Ureter (tissue), 1 donor: ENCODE measurements around the gene SGCE. TPM values are rescaled to one million over a fixed set of nuclear protein-coding genes. Genes with fewer than 3 reads are reported as not detected.

ENCODE experiments used
- DNase-seq: peaks from one replicate; pipeline ENCODE4 v3.0.0-alpha.2; 2020; ENCODE audit warnings: low spot score
- total RNA-seq: library from RNA; stranded (reverse); gene quantifications from one replicate; pipeline ENCODE4 v1.2.4, GENCODE V29; 2023
- donor health status: DM: yes; HTN: yes; CAD: no.

Gene SGCE
- total RNA-seq, 1 donor from 2014 or later: 35.9 TPM

- no peak for DNase-seq
These were observed 25.1 kb downstream of the SGCE start for GRCh38 chr7:94630855-94631254.

- no peak for DNase-seq
These were observed 32.1 kb downstream of the SGCE start for GRCh38 chr7:94623820-94624219.

- DNase-seq: no peak
These were observed 34.8 kb downstream of the SGCE start for GRCh38 chr7:94621120-94621519.

GRCh38 chr7:94620703-94621118 lies 35.2 kb downstream of the SGCE start:
- DNase-seq: peak; percentile 60

GRCh38 chr7:94618126-94618525 lies 37.8 kb downstream of the SGCE start:
- no peak for DNase-seq

- DNase-seq: no peak
These were observed 39.1 kb downstream of the SGCE start for GRCh38 chr7:94616855-94617254.

GRCh38 chr7:94615666-94616065 lies 40.3 kb downstream of the SGCE start:
- DNase-seq: no peak

- DNase-seq: no peak
These were observed 43.3 kb downstream of the SGCE start for GRCh38 chr7:94612661-94613060.

- no peak for DNase-seq
These were observed 43.7 kb downstream of the SGCE start for GRCh38 chr7:94612253-94612652.

GRCh38 chr7:94609561-94609960 lies 46.4 kb downstream of the SGCE start:
- DNase-seq: no peak

- DNase-seq: no peak
These were observed 50.9 kb downstream of the SGCE start for GRCh38 chr7:94605031-94605430.

- DNase-seq: no peak
These were observed 53.8 kb downstream of the SGCE start for GRCh38 chr7:94602181-94602580.

- DNase-seq: no peak
These were observed 55.7 kb downstream of the SGCE start for GRCh38 chr7:94600267-94600666.

GRCh38 chr7:94595717-94596116 lies 60.2 kb downstream of the SGCE start:
- DNase-seq: no peak

- no peak for DNase-seq
These were observed 61.1 kb downstream of the SGCE start for GRCh38 chr7:94594882-94595281.

GRCh38 chr7:94591176-94591575 lies 64.8 kb downstream of the SGCE start:
- DNase-seq: no peak

- DNase-seq: no peak
These were observed 65.3 kb downstream of the SGCE start for GRCh38 chr7:94590526-94591162.

GRCh38 chr7:94588075-94588474 lies 67.9 kb downstream of the SGCE start:
- no peak for DNase-seq

- no peak for DNase-seq
These were observed 71.8 kb downstream of the SGCE start for GRCh38 chr7:94584113-94584512.

GRCh38 chr7:94580601-94581000 lies 75.3 kb downstream of the SGCE start:
- no peak for DNase-seq

GRCh38 chr7:94579470-94579869 lies 76.5 kb downstream of the SGCE start:
- DNase-seq: no peak

- DNase-seq: no peak
These were observed 77.3 kb downstream of the SGCE start for GRCh38 chr7:94578614-94579013.

- no peak for DNase-seq
These were observed 78.6 kb downstream of the SGCE start for GRCh38 chr7:94577357-94577756.

- DNase-seq: no peak
These were observed 79.6 kb downstream of the SGCE start for GRCh38 chr7:94576316-94576715.
